HEK293 (cell line): ENCODE results near the gene SP2.

ENCODE experiments used
- CTCF ChIA-PET: fragments of 350-600 bp; formaldehyde crosslinking; extraction: SDS; loops from one replicate; lab custom pipeline; 2021; ENCODE audit warnings: antibody characterized with exemption; lab: Yijun Ruan, JAX
- POLR2A ChIA-PET: fragments of 300-600 bp; formaldehyde crosslinking; extraction: SDS; loops from one replicate; lab custom pipeline; 2020; ENCODE audit warnings: antibody characterized with exemption, inconsistent platforms; lab: Yijun Ruan, JAX
- H3K27ac ChIP-seq: fragments of 200-500 bp; sonication (Bioruptor generic); 2 replicates; pipeline ENCODE4 v1.5.1; 2014; ENCODE audit warnings: low read depth, low read length, control low read depth, inconsistent platforms; ENCODE audit errors: extremely low read depth
- H3K36me3 ChIP-seq, 2 experiments: fragments of 200-500 bp in 1 of 2; sonication (Bioruptor generic) in 1 of 2; 1 replicate in 1 of 2; 2 replicates in 1 of 2; pipeline ENCODE4 v1.5.1; 2014 to 2017; ENCODE audit warnings: inconsistent platforms in 2 of 2, low read length in 2 of 2; ENCODE audit not compliant: control insufficient read depth in 2 of 2, insufficient read depth in 1 of 2
- H3K4me1 ChIP-seq: fragments of 200-500 bp; sonication (Bioruptor generic); 2 replicates; pipeline ENCODE4 v1.5.1; 2014; ENCODE audit warnings: mild to moderate bottlenecking, low read length, inconsistent platforms; ENCODE audit not compliant: control insufficient read depth, insufficient read depth
- H3K4me3 ChIP-seq: 2 replicates; pipeline ENCODE4 v1.5.1; 2011; ENCODE audit warnings: low read depth, mild to moderate bottlenecking, control low read depth, low read length, moderate library complexity
- H3K9me3 ChIP-seq: fragments of 200-500 bp; sonication (Bioruptor generic); 2 replicates; pipeline ENCODE4 v1.5.1; 2014; ENCODE audit warnings: low read depth, low read length, inconsistent platforms; ENCODE audit not compliant: control insufficient read depth, insufficient read depth
- KLF16 ChIP-seq: fragments of 450-650 bp; formaldehyde crosslinking; IDR thresholded peaks from 2 replicates; pipeline ENCODE4 v1.5.1; 2017; ENCODE audit warnings: missing biosample characterization, missing genetic modification characterization
- KLF17 ChIP-seq: fragments of 450-650 bp; formaldehyde crosslinking; IDR thresholded peaks from 2 replicates; pipeline ENCODE4 v1.5.1; 2016; ENCODE audit warnings: missing biosample characterization, missing genetic modification characterization
- PRDM6 ChIP-seq: fragments of 450-650 bp; formaldehyde crosslinking; IDR thresholded peaks from 2 replicates; pipeline ENCODE4 v1.5.1; 2017; ENCODE audit warnings: missing biosample characterization, missing genetic modification characterization
- SP7 ChIP-seq: fragments of 450-650 bp; formaldehyde crosslinking; IDR thresholded peaks from 2 replicates; pipeline ENCODE4 v1.5.1; 2016; ENCODE audit warnings: missing biosample characterization, missing genetic modification characterization
- ZBTB48 ChIP-seq: fragments of 450-650 bp; formaldehyde crosslinking; IDR thresholded peaks from 2 replicates; pipeline ENCODE4 v1.5.1; 2016; ENCODE audit warnings: missing biosample characterization, missing genetic modification characterization
- ZNF148 ChIP-seq: fragments of 450-650 bp; formaldehyde crosslinking; IDR thresholded peaks from 2 replicates; pipeline ENCODE4 v1.5.0; 2017; ENCODE audit warnings: missing biosample characterization, missing genetic modification characterization, borderline replicate concordance
- ZNF335 ChIP-seq: fragments of 450-650 bp; formaldehyde crosslinking; conservative IDR thresholded peaks from 2 replicates; pipeline ENCODE4 v1.5.1; 2016; ENCODE audit warnings: missing biosample characterization, missing genetic modification characterization
- ZNF354C ChIP-seq: fragments of 450-650 bp; formaldehyde crosslinking; IDR thresholded peaks from 2 replicates; pipeline ENCODE4 v1.5.1; 2016; ENCODE audit warnings: missing biosample characterization, missing genetic modification characterization, low read depth, borderline replicate concordance
- ZNF362 ChIP-seq: fragments of 450-650 bp; formaldehyde crosslinking; IDR thresholded peaks from 2 replicates; pipeline ENCODE4 v1.5.1; 2016; ENCODE audit warnings: missing biosample characterization, missing genetic modification characterization
- ZNF513 ChIP-seq: fragments of 450-650 bp; IDR thresholded peaks from 2 replicates; pipeline ENCODE4 v1.5.1; 2018; ENCODE audit warnings: missing biosample characterization, missing genetic modification characterization
- ZNF658 ChIP-seq: fragments of 450-650 bp; formaldehyde crosslinking; IDR thresholded peaks from 2 replicates; pipeline ENCODE4; 2016; ENCODE audit warnings: missing biosample characterization, missing genetic modification characterization
- ZNF660 ChIP-seq: fragments of 450-650 bp; IDR thresholded peaks from 2 replicates; pipeline ENCODE4 v1.5.1; 2018; ENCODE audit warnings: missing biosample characterization, mild to moderate bottlenecking, missing genetic modification characterization
- ZNF704 ChIP-seq: fragments of 450-650 bp; formaldehyde crosslinking; IDR thresholded peaks from 2 replicates; pipeline ENCODE4 v1.5.1; 2016; ENCODE audit warnings: missing biosample characterization, missing genetic modification characterization
- ZNF837 ChIP-seq: fragments of 450-650 bp; formaldehyde crosslinking; IDR thresholded peaks from 2 replicates; pipeline ENCODE4 v1.5.1; 2016; ENCODE audit warnings: missing biosample characterization, missing genetic modification characterization
- ZSCAN30 ChIP-seq: fragments of 450-650 bp; IDR thresholded peaks from 2 replicates; pipeline ENCODE4 v1.5.1; 2018; ENCODE audit warnings: missing biosample characterization, mild to moderate bottlenecking, missing genetic modification characterization, moderate library complexity
- TF ChIP-seq, protein P1 (sequence below): fragments of 450-650 bp; formaldehyde crosslinking; IDR thresholded peaks from 2 replicates; pipeline ENCODE4 v1.5.1; 2016; ENCODE audit warnings: missing biosample characterization, missing genetic modification characterization
- TF ChIP-seq, protein P2 (sequence below): fragments of 450-650 bp; formaldehyde crosslinking; IDR thresholded peaks from 2 replicates; pipeline ENCODE4 v1.5.1; 2016; ENCODE audit warnings: missing biosample characterization, missing genetic modification characterization, borderline replicate concordance

Gene SP2

DNA sequence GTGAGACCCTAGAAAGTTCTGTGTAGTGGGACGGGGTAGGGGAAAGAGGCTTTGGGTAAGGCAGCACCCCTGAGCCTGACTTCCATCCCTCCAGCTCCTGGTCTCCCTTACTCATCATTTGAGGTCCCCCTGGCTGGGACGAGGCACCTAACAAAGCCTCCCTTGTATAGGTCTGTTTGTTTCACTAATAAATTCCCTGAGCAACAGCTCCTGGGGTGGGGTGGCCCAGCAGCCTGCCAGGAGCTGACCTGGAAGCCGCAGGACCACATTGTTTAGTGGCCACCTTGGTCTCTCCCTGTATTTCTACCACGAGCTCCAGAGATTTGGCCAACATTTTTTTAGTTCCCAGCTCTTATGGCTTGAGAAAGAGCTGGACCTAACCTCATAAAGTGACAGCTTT lies 54.4 kb downstream of the SP2 start:
- H3K4me1 ChIP-seq, result peaks cover 2% of the 10 kb centered on the region
- no peaks in the 10 kb centered on the region for H3K9me3 ChIP-seq
- H3K36me3 ChIP-seq, result peaks cover 6 to 67% of the 10 kb centered on the region in 2 experiments; a peak in 2 of 3 replicates
- no peak for TF ChIP-seq KLF16 (tag by site-specific recombination)
- H3K27ac ChIP-seq, result no peak overlapping the region
- POLR2A ChIA-PET, result interaction anchor here (1.1 to 4.0 kb wide), 5 partner anchors 9 to 119 kb away, joined by 3 to 24 read pairs (median 7); partner anchors contain the start of genes CDK5RAP3, LRRC46, MRPL10 and PNPO
- CTCF ChIA-PET, result interaction anchor here (0.6 to 22.4 kb wide), 15 partner anchors 8 to 1527 kb away, joined by 3 to 592 read pairs (median 7); partner anchors contain the start of genes CDK5RAP3, PNPO, PRR15L and SCRN2
- H3K4me3 ChIP-seq, result no peak overlapping the region

- Histone ChIP-seq H3K4me1 (peaks cover 10% of the 10 kb centered on the region), H3K27ac (no peak overlapping the region), H3K36me3 (peaks cover 6 to 51% of the 10 kb centered on the region in 2 experiments; a peak in 2 of 3 replicates), H3K9me3 (no peaks in the 10 kb centered on the region), H3K4me3 (no peak overlapping the region)
- POLR2A ChIA-PET, result interaction anchor here (0.6 to 1.4 kb wide), 2 partner anchors 19 to 302 kb away, joined by 4 read pairs; partner anchors contain the start of gene CDK5RAP3
- CTCF ChIA-PET, result interaction anchor here (0.5 to 22.4 kb wide), 9 partner anchors 8 to 110 kb away, joined by 3 to 592 read pairs (median 5); partner anchors contain the start of genes CDK5RAP3, PNPO and SCRN2
- no peak for TF ChIP-seq ZBTB48 (tag by site-specific recombination)
- no peak for TF ChIP-seq ZSCAN30 (tag by site-specific recombination)
- TF ChIP-seq ZNF148 (tag by site-specific recombination), result no peak
- no peak for TF ChIP-seq ZNF335
- no peak for TF ChIP-seq SP7
- TF ChIP-seq ZNF362 (tag by site-specific recombination), result no peak
- TF ChIP-seq, protein P1, sequence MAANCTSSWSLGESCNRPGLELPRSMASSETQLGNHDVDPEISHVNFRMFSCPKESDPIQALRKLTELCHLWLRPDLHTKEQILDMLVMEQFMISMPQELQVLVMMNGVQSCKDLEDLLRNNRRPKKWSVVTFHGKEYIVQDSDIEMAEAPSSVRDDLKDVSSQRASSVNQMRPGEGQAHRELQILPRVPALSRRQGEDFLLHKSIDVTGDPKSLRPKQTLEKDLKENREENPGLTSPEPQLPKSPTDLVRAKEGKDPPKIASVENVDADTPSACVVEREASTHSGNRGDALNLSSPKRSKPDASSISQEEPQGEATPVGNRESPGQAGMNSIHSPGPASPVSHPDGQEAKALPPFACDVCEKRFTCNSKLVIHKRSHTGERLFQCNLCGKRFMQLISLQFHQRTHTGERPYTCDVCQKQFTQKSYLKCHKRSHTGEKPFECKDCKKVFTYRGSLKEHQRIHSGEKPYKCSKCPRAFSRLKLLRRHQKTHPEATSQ (tag by site-specific recombination), result no peak
- no peak for TF ChIP-seq ZNF837 (tag by site-specific recombination)
- no peak for TF ChIP-seq PRDM6 (tag by site-specific recombination)
- no peak for TF ChIP-seq ZNF658 (tag by site-specific recombination)
- no peak for TF ChIP-seq KLF17 (tag by site-specific recombination)
- TF ChIP-seq, protein P2, sequence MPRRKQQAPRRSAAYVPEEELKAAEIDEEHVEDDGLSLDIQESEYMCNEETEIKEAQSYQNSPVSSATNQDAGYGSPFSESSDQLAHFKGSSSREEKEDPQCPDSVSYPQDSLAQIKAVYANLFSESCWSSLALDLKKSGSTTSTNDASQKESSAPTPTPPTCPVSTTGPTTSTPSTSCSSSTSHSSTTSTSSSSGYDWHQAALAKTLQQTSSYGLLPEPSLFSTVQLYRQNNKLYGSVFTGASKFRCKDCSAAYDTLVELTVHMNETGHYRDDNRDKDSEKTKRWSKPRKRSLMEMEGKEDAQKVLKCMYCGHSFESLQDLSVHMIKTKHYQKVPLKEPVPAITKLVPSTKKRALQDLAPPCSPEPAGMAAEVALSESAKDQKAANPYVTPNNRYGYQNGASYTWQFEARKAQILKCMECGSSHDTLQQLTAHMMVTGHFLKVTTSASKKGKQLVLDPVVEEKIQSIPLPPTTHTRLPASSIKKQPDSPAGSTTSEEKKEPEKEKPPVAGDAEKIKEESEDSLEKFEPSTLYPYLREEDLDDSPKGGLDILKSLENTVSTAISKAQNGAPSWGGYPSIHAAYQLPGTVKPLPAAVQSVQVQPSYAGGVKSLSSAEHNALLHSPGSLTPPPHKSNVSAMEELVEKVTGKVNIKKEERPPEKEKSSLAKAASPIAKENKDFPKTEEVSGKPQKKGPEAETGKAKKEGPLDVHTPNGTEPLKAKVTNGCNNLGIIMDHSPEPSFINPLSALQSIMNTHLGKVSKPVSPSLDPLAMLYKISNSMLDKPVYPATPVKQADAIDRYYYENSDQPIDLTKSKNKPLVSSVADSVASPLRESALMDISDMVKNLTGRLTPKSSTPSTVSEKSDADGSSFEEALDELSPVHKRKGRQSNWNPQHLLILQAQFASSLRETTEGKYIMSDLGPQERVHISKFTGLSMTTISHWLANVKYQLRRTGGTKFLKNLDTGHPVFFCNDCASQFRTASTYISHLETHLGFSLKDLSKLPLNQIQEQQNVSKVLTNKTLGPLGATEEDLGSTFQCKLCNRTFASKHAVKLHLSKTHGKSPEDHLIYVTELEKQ (tag by site-specific recombination), result no peak
- TF ChIP-seq ZNF354C (tag by site-specific recombination), result no peak
- TF ChIP-seq ZNF513 (tag by site-specific recombination), result no peak
- no peak for TF ChIP-seq ZNF704 (tag by site-specific recombination)
- TF ChIP-seq ZNF660, result no peak
These were observed 56.4 kb downstream of the SP2 start for GRCh38 chr17:47952171-47953021.
